Posterior cingulate gyrus (tissue), 11 donors: ENCODE results near the gene SMCO1.
"Not testable (repeated sequence)": the region's sequence is repeated elsewhere in the genome, so short reads cannot be mapped to it uniquely, and the experiment has no call there.

Experiments
- DNase-seq, 10 donors: peaks; one replicate each; pipeline versions ENCODE4 v3.0.0 to v3.0.0-alpha.2; 2020 to 2021; ENCODE audit warnings: mixed read lengths in 3 of 10
- intact Hi-C: fragments of 100-400 bp; cut with DNase I; formaldehyde crosslinking; loops from one replicate; pipeline ENCODE4 v1.15.1; 2023

Gene SMCO1

DNA sequence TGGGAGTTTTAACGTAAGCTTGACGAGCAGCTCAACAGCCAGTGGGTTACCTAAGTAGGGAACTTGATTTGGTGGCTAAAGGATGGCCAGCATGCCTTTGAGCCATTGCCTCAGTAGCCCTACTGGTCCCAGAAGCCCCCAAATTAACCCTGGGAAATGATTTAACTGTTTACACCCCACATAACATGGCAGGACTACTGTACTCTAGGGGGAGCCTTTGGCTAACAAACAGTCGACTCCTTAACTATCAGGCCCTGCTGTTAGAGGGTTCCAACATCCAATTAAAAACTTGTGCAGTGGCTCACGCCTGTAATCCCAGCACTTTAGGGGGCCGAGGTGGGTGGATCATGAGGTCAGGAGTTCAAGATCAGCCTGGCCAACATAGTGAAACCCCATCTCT is 9.4 kb upstream of the SMCO1 start:
- DNase-seq: no peak
- intact Hi-C loops: no loop called here

DNA sequence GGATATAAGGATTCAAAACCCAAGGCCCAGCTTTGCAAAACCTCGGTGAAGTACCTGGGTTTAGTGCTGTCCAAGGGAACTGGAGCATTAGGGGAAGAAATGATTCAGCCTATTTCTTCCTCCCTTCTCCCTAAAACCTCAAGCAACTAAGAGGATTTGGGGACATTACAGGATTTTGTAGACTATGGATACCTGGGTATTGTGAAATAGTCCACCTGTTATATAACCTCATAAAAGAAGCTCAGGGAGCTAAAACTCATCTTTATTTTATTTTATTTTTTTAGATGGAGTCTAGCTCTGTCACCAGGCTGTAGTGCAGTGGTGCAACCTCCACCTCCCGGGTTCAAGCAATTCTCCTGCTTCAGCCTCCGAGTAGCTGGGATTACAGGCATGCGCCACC is 8.7 kb upstream of the SMCO1 start:
- intact Hi-C loops: no loop called here
- no peak for DNase-seq

DNA sequence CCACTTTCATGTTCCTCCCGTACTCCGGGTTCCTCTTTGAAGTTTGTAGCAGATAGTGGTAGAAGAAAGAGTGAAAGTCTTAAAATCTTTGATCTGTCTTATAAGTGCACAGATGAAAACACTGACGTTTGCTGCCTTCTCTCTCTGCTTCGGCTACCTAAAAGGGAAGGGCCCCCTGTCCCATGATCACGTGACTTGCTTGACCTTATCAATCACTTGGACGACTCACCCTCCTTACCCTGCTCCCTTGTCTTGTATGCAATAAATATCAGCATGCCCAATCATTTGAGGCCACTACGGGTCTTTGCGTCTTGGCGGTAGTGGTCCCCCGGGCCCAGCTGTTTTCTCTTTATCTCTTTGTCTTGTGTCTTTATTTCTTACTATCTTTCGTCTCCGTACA is 6.1 kb upstream of the SMCO1 start:
- intact Hi-C loops: not testable (repeated sequence)

DNA sequence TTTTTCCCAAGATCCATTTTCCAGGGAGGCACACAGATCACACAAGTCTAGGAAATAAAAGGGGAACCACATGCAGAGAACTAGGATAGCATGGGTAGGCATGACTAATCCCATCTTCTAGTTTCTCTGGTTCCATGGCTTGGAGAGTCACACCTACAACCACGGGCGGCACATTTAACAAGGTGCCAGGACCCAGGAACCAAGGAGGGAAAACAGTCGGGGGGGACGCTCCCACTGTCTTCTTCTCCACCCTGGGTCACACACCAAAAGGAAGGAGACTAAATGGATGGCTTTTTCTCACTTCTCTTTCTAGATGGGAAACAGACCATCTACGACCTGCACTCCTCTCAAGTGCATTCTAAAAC is 4.6 kb upstream of the SMCO1 start:
- intact Hi-C loops: no loop called here
- no peak for DNase-seq

More for the DNA sequence above, 6.1 kb upstream of the SMCO1 start:
- DNase-seq: not testable (repeated sequence)

DNA sequence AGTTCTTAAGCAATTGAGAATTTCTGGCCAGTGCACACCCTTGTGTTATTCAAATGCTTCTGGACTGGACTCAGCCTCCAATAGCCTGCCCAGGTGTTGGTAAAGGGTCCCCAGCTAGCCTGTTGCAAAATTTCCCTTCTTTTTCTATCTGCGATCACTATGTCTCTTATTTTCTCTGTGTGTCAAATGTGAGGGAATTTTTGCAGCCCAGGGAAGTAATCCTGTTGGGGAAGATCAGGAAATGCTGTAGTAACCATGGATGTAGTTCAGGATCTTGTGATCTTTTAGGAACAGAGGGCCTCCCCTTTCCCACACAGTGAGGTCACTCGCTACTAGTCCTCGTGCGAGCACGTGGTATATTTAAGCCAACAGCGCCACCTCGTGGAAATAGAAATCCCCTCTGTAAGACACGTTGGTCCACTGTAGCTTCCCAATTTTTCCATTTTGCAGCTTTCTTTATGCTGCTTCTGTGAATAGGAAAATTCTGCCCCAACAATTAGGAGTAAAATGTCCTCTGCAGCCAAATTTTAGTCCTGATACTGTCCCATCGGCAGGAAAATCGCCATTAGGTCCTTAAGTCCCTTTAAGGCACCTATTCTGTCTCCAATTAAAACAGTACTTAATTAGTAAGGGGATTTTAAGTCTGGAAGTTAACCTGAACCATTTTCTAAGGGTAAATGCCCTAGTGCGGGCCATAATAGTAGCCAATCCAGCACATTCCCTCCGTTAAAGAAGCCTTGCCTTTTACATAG is 4.0 kb upstream of the SMCO1 start:
- intact Hi-C loops: no loop called here
- DNase-seq: peak in 3 of 10 donors; percentile 13 to 54 (median 27)

DNA sequence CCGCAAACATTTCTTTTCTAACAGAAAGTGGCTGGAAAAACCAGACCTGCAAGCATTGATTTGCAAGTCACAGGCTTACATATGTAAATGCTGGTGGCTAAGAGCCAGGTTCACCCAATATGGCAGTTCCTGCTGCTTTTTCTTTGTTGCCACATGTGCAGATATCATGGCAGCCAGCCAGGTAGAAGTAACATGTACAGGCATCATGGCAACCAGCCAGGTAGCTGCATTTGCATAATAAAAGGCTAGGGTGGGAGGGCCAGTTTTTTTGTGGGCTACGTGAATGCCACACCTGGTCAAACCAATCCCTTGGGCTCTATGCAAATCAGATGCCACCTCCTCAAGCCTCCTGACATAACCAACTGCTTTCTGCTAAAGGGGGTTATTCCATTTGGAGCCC is 2.8 kb upstream of the SMCO1 start:
- intact Hi-C loops: no loop called here

DNA sequence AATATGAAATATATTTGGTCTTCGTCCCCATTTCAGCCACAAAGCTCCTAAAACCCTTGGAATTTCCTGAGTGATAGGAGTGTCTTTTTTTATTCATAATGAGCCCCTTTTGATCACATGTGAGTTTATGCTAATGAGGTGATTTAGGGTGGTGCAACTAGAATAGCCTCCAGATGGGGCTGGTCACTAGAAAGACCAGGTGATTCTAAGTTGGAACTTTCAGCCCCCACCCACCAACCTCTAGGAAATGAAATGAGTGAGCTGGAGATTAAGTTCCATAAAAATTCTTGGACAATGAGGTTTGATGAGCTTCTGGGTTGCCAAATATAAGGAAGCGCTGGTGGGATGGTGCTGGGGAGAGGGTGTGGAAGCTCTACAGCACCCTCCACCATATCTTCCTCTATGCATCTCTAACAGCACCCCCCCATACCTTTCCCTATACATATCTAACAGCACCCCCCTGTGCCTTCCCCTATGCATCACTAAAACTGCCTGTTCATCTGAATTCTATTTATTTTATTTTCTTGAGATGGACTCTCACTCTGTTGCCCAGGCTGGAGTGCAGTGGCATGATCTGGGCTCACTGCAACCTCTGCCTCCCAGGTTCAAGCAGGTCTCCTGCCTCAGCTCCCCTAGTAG is 2.1 kb upstream of the SMCO1 start:
- no peak for DNase-seq
- intact Hi-C loops: no loop called here

More for the DNA sequence above, 2.8 kb upstream of the SMCO1 start:
- no peak for DNase-seq

DNA sequence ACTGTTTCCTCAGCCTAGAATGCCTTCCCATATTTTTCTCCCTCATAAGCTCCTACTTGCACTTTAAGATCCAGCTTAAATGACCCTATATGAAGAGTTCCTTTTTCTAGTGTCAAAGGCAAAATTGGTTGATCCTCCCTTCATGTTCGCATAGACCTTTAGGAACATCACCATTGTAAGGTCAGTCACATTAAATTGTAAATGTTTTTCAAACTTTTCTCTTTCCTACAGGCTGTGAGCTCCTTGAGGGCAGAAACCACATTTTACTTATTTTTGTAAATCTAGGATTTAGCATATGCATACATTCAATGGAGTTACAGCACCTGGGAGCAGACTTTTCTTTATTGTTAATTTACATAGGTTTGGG is 813 bp downstream of the SMCO1 start:
- intact Hi-C loops: no loop called here
- no peak for DNase-seq

DNA sequence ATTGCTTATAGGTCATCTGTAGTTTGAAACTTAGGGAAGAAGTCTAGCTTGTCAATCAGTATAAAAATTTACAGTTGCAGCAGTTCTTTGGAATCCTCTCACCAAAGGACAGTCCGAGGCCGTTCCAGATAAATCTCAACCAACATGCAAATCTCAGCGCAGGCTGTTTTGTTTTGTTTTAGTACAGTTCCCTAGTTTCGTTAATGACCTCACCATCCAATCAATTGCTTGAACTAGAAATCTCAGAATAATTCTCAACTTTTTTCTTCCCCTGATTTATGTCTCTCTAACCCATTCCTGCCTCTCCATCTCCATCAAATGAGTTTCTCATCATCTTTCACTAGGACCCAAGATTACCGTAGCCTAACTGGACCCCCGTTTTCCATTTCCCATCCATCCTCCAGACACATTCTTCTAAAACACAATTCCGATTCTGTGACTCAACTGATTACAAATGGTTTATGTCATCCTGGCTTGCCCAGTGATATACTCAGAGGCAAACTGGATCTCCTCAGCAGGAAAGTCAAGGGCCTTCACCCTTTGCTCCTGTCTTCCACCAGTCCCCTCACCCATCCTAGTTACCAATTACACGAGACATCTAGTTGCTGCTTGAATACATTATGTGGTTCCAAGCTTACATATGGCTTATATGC is 1.3 kb downstream of the SMCO1 start:
- intact Hi-C loops: no loop called here
- DNase-seq: no peak

DNA sequence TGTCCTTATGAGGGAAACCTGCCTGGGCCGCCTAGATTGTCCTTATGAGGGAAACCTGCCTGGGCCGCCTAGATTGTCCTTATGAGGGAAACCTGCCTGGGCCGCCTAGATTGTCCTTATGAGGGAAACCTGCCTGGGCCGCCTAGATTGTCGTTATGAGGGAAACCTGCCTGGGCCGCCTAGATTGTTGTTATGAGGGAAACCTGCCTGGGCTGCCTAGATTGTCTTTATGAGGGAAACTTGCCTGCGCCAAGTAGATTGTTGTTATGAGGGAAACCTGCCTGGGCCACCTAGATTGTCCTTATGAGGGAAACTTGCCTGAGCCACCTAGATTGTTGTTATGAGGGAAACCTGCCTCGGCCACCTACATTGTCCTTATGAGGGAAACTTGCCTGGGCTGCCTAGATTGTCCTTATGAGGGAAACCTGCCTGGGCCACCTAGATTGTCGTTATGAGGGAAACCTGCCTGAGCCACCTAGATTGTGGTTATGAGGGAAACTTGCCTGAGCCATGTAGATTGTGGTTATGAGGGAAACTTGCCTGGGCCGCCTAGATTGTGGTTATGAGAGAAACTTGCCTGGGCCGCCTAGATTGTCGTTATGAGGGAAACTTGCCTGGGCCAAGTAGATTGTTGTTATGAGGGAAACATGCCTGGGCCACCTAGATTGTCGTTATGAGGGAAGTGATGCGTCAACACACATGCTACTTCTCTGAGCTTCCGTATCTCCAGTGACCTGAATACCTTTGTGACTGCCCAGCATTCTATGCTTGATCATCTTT is 3.3 kb downstream of the SMCO1 start:
- intact Hi-C loops, DNase-seq: not testable (repeated sequence)

DNA sequence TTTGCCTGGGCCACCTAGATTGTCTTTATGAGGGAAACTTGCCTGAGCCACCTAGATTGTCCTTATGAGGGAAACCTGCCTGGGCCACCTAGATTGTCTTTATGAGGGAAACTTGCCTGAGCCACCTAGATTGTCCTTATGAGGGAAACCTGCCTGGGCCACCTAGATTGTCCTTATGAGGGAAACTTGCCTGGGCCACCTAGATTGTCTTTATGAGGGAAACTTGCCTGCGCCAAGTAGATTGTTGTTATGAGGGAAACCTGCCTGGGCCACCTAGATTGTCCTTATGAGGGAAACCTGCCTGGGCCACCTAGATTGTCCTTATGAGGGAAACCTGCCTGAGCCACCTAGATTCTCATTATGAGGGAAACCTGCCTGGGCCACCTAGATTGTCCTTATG is 4.0 kb downstream of the SMCO1 start:
- intact Hi-C loops, DNase-seq: not testable (repeated sequence)

DNA sequence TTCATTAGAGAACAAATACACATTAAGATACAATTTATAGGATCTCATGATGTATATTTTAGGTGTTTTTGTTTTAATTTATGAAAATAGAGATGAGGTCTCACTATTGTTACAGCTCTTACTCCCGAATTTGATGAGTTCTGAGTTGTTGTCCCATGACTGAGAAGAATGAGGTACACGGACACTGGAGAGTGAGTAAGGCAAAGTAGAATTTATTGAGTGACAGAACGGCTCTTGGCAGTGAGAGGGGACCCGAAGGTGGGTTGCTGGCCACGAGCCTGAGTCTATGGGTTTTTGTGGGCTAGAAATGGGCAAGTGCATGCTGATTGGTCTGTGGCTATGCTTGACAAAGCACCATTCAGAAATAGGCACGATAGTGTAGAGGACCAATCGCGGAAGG is 8.5 kb downstream of the SMCO1 start:
- intact Hi-C loops: loop anchor here (10.0 kb wide), 1 partner anchor 252 kb away; no protein-coding TSS in a partner anchor
- DNase-seq: no peak

DNA sequence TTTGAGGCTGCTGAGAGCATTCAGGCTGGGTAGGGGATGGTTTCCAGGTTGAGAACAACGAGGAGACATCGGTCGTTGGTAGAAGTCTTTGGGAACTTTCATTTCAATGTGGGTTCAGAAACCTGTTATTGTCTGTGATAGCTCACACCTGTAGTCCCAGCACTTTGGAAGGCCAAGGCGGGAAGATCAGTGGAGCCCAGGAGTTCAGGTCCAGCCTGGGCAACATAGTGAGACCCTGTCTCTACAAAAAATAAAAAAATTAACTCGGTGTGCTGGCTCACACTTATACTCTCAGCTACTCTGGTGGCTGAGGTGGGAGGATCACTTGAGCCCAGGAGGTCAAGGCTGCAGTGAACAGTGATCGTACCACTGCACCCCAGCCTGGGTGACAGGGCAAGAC is 10.6 kb downstream of the SMCO1 start:
- intact Hi-C loops: loop anchor here (5.0 to 10.0 kb wide), 3 partner anchors 63 to 250 kb away; partner anchors contain the start of genes DYNLT2B, FBXO45 and WDR53
- DNase-seq: no peak

DNA sequence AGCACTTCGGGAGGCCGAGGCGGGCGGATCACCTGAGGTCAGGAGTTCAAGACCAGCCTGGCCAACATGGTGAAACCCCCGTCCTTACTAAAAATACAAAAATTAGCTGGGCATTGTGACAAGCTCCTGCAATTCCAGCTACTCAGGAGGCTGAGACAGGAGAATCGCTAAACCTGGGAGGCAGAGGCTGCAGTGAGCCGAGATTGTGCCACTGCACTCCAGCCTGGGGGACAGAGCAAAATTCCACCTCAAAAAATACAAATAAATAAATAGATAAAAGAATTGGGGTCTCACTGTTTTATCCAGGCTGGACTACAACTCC is 11.1 kb downstream of the SMCO1 start:
- intact Hi-C loops: loop anchor here (5.0 to 10.0 kb wide), 3 partner anchors 63 to 249 kb away; partner anchors contain the start of genes DYNLT2B, FBXO45 and WDR53
- DNase-seq: not testable (repeated sequence)

DNA sequence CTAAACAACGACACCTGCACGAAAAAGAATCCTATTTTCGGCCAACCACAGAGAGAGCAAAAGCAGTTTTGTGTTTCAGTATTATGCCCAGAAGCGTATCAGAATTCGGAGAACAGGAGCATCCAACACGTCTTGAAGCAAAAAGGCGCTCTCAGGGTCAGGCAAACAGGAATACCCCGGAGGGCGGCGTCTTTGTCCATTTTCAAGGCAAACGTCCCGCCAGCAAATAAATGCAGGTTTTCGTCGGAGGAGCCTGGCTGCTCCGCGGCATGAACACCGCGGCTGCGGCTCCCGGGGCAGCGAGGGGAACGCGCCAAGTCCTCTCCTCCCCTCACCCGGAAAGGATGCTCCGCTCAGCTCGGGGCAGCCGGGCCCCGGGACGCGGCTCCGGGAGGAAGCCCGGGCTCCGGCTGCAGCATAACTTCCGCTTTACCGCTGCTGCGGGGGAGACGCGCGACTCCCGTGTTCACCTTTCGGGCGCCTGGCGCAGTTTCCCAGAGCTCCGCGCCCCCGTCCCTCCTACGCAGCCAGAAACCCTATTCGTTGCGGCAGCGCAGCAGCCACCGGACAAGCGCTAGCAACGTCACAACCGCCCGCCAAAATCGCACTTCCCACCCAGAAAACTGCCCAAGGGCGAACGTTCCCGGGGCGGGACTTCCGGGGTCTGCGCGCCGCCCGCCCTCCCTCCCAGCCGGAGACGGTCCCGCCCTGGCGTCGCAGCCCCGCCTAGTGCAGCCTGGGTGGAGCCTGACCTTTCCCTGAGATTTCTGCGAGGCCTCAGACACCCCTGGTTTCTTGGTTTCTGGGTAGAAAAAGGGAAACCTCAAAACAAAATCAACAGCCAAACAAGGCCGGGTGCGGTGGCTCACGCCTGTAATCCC is 11.7 kb downstream of the SMCO1 start, which contains the start of gene RNF168:
Gene RNF168, minus strand, starts transcription at position 573 of the 881 bp plus-strand sequence. CDS start 595 bp downstream, outside the sequence.
- intact Hi-C loops: loop anchor here (2.0 to 10.0 kb wide), 4 partner anchors 64 to 249 kb away; partner anchors contain the start of genes DYNLT2B, FBXO45, UBXN7 and WDR53
- peak; percentile 89 to 99 (median 93) for DNase-seq

DNA sequence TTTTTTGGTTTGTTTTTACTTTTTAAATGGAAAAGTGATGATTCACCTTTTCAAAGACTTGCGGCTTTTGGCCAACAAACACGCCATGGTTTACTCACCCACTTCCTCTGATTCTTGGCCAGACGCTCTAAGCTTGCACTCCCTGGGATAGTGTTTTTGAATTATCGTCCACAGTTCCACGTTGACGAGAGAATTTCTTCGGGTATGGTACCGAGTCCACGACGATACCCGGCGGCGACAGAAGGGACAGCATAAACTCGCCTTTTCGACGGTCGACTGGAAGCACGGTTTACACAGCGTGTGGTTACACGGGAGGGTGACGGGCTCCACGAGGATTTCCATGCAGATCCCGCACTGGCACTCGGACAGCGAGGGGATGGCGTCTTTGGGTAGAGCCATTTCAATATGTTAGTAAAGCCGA is 12.4 kb downstream of the SMCO1 start:
- intact Hi-C loops: loop anchor here (2.0 to 10.0 kb wide), 4 partner anchors 65 to 248 kb away; partner anchors contain the start of genes DYNLT2B, FBXO45, UBXN7 and WDR53

DNA sequence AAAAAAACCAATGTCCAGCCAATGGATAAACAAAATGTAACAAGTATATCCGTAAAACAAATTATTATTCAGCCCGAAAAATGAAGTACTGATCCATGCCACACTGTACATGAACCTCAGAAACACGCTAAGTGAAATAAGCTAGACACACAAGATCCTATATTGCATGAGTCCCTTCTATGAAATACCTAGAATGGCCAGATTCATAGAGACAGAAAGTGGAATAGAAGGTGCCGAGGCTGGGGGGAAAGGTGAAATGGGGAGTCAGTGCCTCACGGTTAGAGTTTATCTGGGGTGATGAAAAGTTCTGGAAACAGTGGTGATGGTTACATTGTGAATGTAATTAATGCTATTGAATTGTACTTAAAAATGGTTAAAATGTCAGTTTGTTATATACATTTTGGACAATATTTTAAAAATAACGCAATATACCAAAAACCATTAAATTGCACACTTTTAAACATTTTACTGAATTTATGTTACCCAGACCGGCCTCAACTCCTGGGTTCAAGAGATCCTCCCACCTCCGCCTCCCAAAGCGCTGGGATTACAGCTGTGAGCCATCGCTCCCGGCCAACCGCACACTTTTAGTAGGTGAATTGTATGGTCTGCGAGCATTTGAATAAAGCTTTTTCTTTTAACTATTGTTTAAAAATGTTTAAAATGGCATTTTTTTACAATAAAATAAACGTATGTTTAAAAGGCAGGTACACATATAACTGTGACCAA is 13.7 kb downstream of the SMCO1 start:
- intact Hi-C loops: loop anchor here (2.0 to 10.0 kb wide), 4 partner anchors 66 to 247 kb away; partner anchors contain the start of genes DYNLT2B, FBXO45, UBXN7 and WDR53
- no peak for DNase-seq

More for the DNA sequence above, 12.4 kb downstream of the SMCO1 start:
- DNase-seq: peak; percentile 19 to 89 (median 38)

DNA sequence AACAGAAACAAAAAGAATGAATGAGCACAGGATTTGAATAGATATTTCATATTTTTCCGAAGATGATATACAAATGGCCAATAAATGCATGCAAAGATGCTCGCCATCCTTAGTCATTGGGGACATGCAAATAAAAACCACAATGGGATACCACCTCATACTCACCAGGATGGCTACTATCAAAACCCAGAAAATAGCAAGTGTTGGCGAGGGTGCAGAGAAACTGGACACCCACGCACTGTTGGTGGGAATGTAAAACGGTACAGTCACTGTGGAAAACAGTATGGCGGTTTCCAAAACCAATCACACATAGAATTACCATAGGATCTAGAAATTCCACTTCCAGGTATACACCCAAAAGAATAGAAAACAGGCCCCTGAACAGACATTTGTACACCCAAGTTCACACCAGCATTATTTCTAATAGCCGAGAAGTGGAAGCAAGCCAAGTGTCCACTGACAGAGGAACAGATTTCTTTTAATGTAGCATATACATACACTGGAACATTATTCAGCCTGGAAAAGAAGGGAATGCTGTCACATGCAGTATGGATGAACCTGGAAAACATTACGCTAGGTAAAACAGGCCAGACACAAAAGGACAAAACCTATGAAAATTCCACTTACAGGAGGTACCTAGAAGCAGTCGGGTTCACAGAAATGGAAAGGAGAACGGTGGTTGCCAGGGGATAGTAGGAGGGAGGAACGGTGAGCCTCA is 15.2 kb downstream of the SMCO1 start:
- intact Hi-C loops: loop anchor here (5.0 to 10.0 kb wide), 3 partner anchors 67 to 245 kb away; partner anchors contain the start of genes DYNLT2B, FBXO45 and WDR53
- DNase-seq: no peak
